ENCODE data around the gene ABAT. TPM values are rescaled to one million over a fixed set of nuclear protein-coding genes. Genes with fewer than 3 reads are reported as not detected.
"Not testable (repeated sequence)": the region's sequence is repeated elsewhere in the genome, so short reads cannot be mapped to it uniquely, and the experiment has no call there.

Gene ABAT
- total RNA-seq, 2 donors from 2014 or later = 3.5 to 8.7 TPM

GRCh38 chr16:8767176-8767575, 92.8 kb downstream of the ABAT start:
- Mint-ChIP-seq H3K9me3 (no peaks in the 10 kb centered on the region), H3K36me3 (peaks cover 0 to 4% of the 10 kb centered on the region in 2 donors), H3K27ac (peak overlapping the region in 1 of 2 donors; percentile 50)
- ATAC-seq = no peak
- no peak for DNase-seq (ENCODE audit: low spot score in 2 of 2)

DNA sequence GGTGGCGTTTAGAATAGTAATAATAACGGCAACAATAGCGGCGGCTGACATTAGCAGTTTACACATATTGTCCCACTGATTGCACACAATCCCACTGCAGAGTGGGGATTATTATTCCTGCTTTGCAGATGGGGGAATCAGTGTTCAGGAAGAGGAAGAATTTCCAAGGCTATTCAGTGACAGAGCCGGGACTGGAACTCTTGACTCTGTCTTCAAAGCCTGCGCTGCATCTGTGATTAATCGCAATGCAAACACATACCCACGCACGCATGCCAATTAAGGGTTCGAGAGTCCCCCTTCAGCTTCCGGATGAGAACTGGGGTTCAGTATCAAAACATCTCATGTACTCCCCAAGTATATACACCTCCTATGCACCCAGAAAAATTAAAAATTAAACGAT, 93.9 kb downstream of the ABAT start:
- H3K9me3 Mint-ChIP-seq = no peaks in the 10 kb centered on the region
- ATAC-seq (no peak), DNase-seq (ENCODE audit: low spot score in 2 of 2) (no peak)
- H3K36me3 Mint-ChIP-seq = peaks cover 0 to 4% of the 10 kb centered on the region in 2 donors
- H3K27ac Mint-ChIP-seq = no peak overlapping the region

DNA sequence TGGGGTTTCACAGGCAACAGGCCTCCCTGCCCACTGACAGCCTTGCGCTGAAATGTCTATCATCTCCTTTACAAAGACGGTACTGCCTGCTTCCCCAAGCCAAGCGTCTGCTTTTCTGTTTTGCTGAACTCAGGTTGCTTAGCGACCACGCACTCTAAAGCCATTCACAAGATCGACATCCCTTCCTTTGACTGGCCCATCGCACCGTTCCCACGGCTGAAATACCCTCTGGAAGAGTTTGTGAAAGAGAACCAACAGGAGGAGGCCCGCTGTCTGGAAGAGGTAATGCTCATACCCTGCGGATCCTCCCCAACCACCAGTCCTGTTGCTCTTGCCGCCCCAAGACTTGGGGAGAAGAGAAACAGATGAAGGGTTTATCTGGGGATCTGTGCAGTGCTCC, 94.3 kb downstream of the ABAT start:
- Mint-ChIP-seq H3K27ac (peak overlapping the region in 1 of 2 donors; percentile 65), H3K36me3 (peaks cover 0 to 4% of the 10 kb centered on the region in 2 donors), H3K9me3 (no peaks in the 10 kb centered on the region)
- no peak for DNase-seq (ENCODE audit: low spot score in 2 of 2)
- ATAC-seq = no peak

- Mint-ChIP-seq H3K36me3 (peaks cover 0 to 4% of the 10 kb centered on the region in 2 donors), H3K27ac (no peak overlapping the region), H3K9me3 (no peaks in the 10 kb centered on the region)
- ATAC-seq (no peak), DNase-seq (ENCODE audit: low spot score in 2 of 2) (no peak)
Measured at GRCh38 chr16:8773537-8773936, 99.1 kb downstream of the ABAT start.

GRCh38 chr16:8774208-8774607, 99.8 kb downstream of the ABAT start:
- ATAC-seq = no peak
- no peaks in the 10 kb centered on the region for H3K9me3 Mint-ChIP-seq
- peaks cover 0 to 4% of the 10 kb centered on the region in 2 donors for H3K36me3 Mint-ChIP-seq
- DNase-seq (ENCODE audit: low spot score in 2 of 2) = no peak
- no peak overlapping the region for H3K27ac Mint-ChIP-seq

DNA sequence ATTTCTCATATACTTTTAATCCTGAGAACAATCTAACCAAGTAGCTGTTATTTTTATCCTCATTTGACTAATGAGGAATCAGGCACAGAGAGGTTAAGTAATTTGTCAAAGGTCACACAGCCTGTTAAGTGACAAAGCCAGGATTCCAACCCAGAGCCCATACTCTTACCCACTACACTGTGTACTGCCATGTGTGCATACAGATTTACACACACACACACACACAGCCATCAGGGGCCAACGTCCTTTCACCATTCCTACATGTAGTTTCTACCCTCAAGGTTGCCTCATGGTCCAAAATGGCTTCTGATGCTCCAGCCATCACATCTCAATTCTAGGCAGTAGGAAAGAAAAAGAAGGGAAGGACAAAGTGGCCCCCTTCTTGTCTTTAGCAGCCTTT, 100.9 kb downstream of the ABAT start:
- H3K9me3 Mint-ChIP-seq = no peaks in the 10 kb centered on the region
- ATAC-seq = no peak
- no peak for DNase-seq (ENCODE audit: low spot score in 2 of 2)
- peaks cover 0 to 4% of the 10 kb centered on the region in 2 donors for H3K36me3 Mint-ChIP-seq
- H3K27ac Mint-ChIP-seq = no peak overlapping the region

DNA sequence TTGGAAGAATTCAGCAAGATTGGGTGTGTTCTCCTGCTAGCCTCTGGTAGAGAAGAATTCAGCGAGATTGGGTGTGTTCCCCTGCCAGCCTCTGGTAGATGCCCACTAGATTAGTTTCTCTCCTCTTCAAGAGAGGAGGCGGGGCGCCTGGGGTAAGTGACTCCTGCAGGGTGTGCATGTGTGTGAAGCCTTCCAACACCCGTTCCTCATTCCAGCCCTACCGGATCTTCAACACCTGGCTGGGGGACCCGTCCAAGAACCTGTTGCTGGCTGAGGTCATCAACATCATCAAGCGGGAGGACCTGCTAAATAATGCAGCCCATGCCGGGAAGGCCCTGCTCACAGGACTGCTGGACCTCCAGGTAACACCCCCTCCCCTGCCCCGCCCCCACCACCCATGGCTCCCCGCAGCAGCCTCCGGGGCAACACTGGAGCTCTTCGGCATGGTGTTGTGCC, 101.7 kb downstream of the ABAT start:
- no peak for ATAC-seq
- H3K36me3 Mint-ChIP-seq = peaks cover 0 to 4% of the 10 kb centered on the region in 2 donors

DNA sequence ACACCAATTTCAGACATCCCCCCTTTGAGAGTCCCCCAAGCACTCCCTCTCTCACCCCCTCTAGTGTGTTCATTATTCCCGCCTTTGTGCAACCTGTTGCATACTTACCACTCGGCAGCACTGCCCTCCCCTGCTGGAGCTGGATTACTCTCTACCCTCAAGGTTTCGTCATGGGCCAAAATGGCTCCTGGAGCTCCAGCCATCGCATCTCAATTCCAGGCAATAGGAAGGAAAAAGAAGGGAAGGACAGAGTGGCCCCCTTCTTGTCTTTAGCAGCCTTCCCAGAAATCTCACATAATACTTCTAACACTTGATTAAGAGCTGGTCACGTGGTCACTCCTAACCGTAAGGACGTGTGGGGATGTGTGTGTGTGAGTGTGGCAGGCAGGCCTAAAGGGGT, 102.8 kb downstream of the ABAT start:
- ATAC-seq (no peak), DNase-seq (ENCODE audit: low spot score in 2 of 2) (no peak)
- no peaks in the 10 kb centered on the region for H3K9me3 Mint-ChIP-seq
- H3K36me3 Mint-ChIP-seq = peaks cover 0 to 4% of the 10 kb centered on the region in 2 donors
- no peak overlapping the region for H3K27ac Mint-ChIP-seq

More for the DNA sequence above, 101.7 kb downstream of the ABAT start:
- no peak for DNase-seq (ENCODE audit: low spot score in 2 of 2)
- no peak overlapping the region for H3K27ac Mint-ChIP-seq
- no peaks in the 10 kb centered on the region for H3K9me3 Mint-ChIP-seq

- peaks cover 0 to 4% of the 10 kb centered on the region in 2 donors for H3K36me3 Mint-ChIP-seq
- ATAC-seq = no peak
- no peaks in the 10 kb centered on the region for H3K9me3 Mint-ChIP-seq
- no peak for DNase-seq (ENCODE audit: low spot score in 2 of 2)
- peak overlapping the region in 1 of 2 donors; percentile 85 for H3K27ac Mint-ChIP-seq
Measured at GRCh38 chr16:8781797-8782196, 107.4 kb downstream of the ABAT start.

- peak overlapping the region in 1 of 2 donors; percentile 85 for H3K27ac Mint-ChIP-seq
- H3K9me3 Mint-ChIP-seq = no peaks in the 10 kb centered on the region
- no peaks in the 10 kb centered on the region for H3K36me3 Mint-ChIP-seq
- ATAC-seq (no peak), DNase-seq (ENCODE audit: low spot score in 2 of 2) (no peak)
Measured at GRCh38 chr16:8782673-8783072, 108.3 kb downstream of the ABAT start.

- DNase-seq (ENCODE audit: low spot score in 2 of 2) (no peak), ATAC-seq (no peak)
- no peaks in the 10 kb centered on the region for H3K9me3 Mint-ChIP-seq
- H3K27ac Mint-ChIP-seq = peak overlapping the region in 1 of 2 donors; percentile 74
- no peaks in the 10 kb centered on the region for H3K36me3 Mint-ChIP-seq
Measured at GRCh38 chr16:8785408-8785807, 111.0 kb downstream of the ABAT start.

DNA sequence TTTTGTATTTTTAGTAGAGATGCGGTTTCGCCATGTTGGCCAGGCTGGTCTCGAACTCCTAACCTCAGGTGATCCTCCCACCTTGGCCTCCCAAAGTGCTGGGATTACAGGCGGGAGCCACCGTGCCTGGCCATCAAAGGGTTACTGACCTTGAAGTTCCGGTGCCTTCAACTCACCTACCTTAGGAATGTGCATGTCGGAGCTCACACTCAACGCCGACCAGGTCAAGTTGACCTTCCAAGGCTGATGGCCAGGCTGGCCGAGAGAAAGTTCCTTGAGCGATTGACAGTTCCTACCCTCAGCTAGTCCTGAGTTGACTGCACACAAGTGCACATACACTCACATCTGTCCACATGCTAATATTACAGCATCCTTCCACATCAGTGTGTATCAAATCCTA, 111.9 kb downstream of the ABAT start:
- not testable (repeated sequence) for ATAC-seq; DNase-seq (ENCODE audit: low spot score in 2 of 2); H3K9me3 Mint-ChIP-seq; H3K27ac Mint-ChIP-seq; H3K36me3 Mint-ChIP-seq

DNA sequence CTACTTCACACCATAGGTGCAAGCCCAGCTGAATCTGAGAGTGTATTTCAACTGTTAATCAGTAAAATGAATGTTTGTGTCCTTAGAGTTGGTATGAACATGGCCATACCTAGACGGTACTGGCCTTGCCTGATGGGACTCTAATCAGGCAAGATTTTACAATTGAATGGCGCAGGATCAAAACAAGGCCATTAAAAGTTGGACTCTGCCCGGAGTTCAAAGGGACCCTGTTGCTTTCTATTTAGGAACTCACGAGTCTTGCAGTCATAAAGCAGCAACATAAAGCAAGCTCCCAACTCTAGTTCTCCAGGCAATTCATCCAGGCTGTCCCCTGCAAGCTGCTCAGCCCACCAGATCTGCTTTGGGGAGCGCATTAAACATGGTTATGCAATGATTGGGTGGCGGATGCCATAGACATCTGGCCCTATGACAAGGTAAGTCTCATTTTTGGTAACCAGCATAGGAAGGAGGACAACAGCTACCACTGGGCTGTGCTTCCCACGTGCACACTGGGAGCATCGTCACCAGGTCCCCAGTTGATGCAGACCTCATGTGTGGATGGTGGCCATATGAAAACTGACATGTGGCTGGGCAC, 114.3 kb downstream of the ABAT start:
- no peaks in the 10 kb centered on the region for H3K36me3 Mint-ChIP-seq
- H3K9me3 Mint-ChIP-seq = no peaks in the 10 kb centered on the region
- no peak for ATAC-seq
- no peak overlapping the region for H3K27ac Mint-ChIP-seq
- DNase-seq (ENCODE audit: low spot score in 2 of 2) = no peak

DNA sequence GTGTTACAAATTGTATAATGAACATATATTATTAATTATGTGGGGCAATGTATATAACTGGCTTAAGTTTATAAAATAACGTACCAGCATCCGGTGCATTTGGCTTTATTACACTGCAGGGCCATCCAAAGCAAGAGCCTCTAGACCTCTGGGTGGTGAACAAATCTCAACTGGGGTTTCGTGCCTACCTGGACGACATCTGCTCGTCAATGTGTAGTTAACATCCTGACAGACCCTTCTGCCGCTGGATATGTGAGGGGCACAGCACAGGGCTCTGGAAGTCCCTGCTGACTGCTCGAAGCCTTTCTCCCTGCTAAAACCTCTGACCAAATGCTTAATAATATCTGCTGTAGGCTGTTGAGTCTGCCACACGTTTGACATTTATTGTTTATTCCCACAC, 120.7 kb downstream of the ABAT start:
- DNase-seq (ENCODE audit: low spot score in 2 of 2) = no peak
- no peak for ATAC-seq
- no peaks in the 10 kb centered on the region for H3K9me3 Mint-ChIP-seq

DNA sequence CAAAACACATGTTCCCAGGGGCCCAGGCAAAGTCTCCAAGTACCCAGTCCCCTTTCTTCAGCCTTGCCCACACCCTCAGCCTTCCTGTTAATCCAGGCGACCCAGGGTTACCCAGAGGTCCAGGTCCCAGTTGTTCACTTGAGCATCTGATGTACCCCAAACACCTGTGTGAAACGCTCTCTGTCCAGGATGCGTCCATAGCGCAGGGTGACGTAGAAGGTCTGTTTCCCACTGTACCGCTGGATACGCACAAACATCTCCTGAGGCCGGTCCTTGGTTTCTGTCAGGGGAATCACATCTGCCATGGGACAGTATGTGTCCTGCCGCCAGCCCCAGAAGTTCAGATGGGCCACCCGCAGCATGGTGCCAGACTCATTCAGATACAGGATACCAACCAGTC, 121.4 kb downstream of the ABAT start:
- H3K36me3 Mint-ChIP-seq = peaks cover 17 to 19% of the 10 kb centered on the region in 2 donors
- peak overlapping the region in 1 of 2 donors; percentile 99 for H3K27ac Mint-ChIP-seq
- H3K9me3 Mint-ChIP-seq = no peaks in the 10 kb centered on the region
- no peak for DNase-seq (ENCODE audit: low spot score in 2 of 2)
- no peak for ATAC-seq

More for the DNA sequence above, 120.7 kb downstream of the ABAT start:
- H3K36me3 Mint-ChIP-seq = peaks cover 17 to 19% of the 10 kb centered on the region in 2 donors
- H3K27ac Mint-ChIP-seq = peak overlapping the region in 1 of 2 donors; percentile 99

DNA sequence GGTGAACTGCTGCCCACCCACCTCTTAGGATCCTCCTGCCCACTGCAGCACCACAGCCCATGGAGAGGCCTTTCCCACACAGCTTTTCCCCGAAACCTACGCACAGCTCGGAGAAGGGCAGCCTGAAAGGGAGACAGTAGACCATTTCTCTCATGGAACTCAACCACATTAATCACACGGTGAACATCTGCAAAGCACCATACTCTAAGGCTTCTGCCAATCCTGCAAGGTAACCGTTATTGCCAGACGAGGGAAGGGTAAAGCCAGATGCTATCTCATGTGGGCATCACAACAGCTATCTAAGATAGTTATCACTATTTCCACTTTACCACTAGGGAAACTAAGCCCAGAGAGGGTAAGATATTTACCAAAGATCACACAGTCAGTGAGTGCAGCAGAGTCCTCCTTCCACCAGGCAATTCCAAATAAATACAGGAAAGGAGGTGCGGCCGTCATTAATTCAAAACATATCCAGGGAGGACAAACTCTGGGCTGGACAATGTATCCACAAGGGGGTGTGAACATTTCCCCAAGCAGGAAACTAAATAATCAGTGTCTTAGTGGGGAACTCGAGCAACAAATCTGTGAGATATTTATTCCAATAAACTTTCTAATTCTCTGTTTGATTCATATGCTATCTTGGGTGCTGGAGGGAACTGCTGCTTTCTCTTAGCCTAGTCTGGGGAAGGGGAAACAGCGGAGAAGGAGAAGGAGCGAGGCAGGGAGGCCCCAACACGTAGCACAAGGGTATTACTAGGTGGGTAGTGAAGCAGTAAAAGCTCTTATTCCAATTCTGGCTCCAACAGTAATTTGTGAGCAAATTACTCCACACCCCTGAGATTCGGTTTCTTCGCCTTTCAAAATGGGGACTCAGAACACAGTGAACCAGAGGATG, 122.3 kb downstream of the ABAT start:
- peaks cover 17 to 23% of the 10 kb centered on the region in 2 donors for H3K36me3 Mint-ChIP-seq
- H3K9me3 Mint-ChIP-seq = no peaks in the 10 kb centered on the region
- ATAC-seq = peak in 1 of 2 donors; percentile 0
- peak overlapping the region; percentile 93 to 99 for H3K27ac Mint-ChIP-seq
- DNase-seq (ENCODE audit: low spot score in 2 of 2) = no peak

GRCh38 chr16:8797364-8798173, 123.2 kb downstream of the ABAT start, which contains the start of the genes PMM2 and TMEM186:
Gene PMM2, plus strand, starts transcription at chr16:8797839. Its CDS starts 44 bp downstream, at chr16:8797883.
Gene TMEM186, minus strand, starts transcription at chr16:8797639. Its CDS starts 25 bp downstream, at chr16:8797614.
- peaks cover 22 to 32% of the 10 kb centered on the region in 2 donors for H3K36me3 Mint-ChIP-seq
- ATAC-seq = peak; percentile 95 to 98

More at GRCh38 chr16:8797364-8798173, 123.2 kb downstream of the ABAT start, which contains the start of the genes PMM2 and TMEM186:
- peak within 1 kb of the TSS; percentile 93 to 99 for H3K27ac Mint-ChIP-seq
- peak; percentile 90 to 93 for DNase-seq (ENCODE audit: low spot score in 2 of 2)
- no peaks in the 10 kb centered on the region for H3K9me3 Mint-ChIP-seq

Measured in activated naive CD4-positive, alpha-beta T cell treated with anti-CD3 and anti-CD28 coated beads, Interleukin-2, amount 50 U/mL, for 72 hours (primary cell).